Prostate gland (tissue), 2 donors: ENCODE measurements around the gene ARHGAP40.

ENCODE experiments used
- POLR2A ChIP-seq: fragments of 450-650 bp; IDR thresholded peaks from one replicate; pipeline ENCODE4 v1.6.1; 2016; ENCODE audit warnings: antibody characterized with exemption, mild to moderate bottlenecking
- POLR2AphosphoS5 ChIP-seq: sonication (generic); formaldehyde crosslinking; IDR thresholded peaks from one replicate; pipeline ENCODE4 v1.6.1; 2017; ENCODE audit warnings: antibody characterized with exemption
- TF ChIP-seq, protein P1 (sequence below), 4 experiments: fragments of 200-600 bp in 2 of 4; fragments of 450-650 bp in 2 of 4; sonication (generic) in 2 of 4; IDR thresholded peaks; 1 replicate in 3 of 4; 2 replicates in 1 of 4; pipeline ENCODE4 v1.5.1; 2016 to 2019; ENCODE audit warnings: antibody characterized with exemption in 4 of 4, mild to moderate bottlenecking in 2 of 4, moderate library complexity in 2 of 4

- TF ChIP-seq, protein P1, sequence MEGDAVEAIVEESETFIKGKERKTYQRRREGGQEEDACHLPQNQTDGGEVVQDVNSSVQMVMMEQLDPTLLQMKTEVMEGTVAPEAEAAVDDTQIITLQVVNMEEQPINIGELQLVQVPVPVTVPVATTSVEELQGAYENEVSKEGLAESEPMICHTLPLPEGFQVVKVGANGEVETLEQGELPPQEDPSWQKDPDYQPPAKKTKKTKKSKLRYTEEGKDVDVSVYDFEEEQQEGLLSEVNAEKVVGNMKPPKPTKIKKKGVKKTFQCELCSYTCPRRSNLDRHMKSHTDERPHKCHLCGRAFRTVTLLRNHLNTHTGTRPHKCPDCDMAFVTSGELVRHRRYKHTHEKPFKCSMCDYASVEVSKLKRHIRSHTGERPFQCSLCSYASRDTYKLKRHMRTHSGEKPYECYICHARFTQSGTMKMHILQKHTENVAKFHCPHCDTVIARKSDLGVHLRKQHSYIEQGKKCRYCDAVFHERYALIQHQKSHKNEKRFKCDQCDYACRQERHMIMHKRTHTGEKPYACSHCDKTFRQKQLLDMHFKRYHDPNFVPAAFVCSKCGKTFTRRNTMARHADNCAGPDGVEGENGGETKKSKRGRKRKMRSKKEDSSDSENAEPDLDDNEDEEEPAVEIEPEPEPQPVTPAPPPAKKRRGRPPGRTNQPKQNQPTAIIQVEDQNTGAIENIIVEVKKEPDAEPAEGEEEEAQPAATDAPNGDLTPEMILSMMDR (IDR thresholded peaks at IDR 0.05): no peak
- TF ChIP-seq POLR2AphosphoS5 (no peak), POLR2A (no peak)
These were observed 27.2 kb downstream of the ARHGAP40 start for GRCh38 chr20:38628580-38629470.
